Caco-2 (cell line): ENCODE measurements around the gene RAB3GAP2. TPM values are rescaled to one million over a fixed set of nuclear protein-coding genes. Genes with fewer than 3 reads are reported as not detected.
"Not testable (repeated sequence)": the region's sequence is repeated elsewhere in the genome, so short reads cannot be mapped to it uniquely, and the experiment has no call there.

Experiments
- BruUV-seq: library from RNA; stranded (reverse); fragments of 400-500 nt; replicated peaks from 2 replicates; lab custom pipeline; 2021; lab: Mats Ljungman, UMichigan
- CTCF ChIA-PET: fragments of 300-600 bp; sonication (Branson Sonifier 250); formaldehyde crosslinking; loops from one replicate; lab custom pipeline; 2022; ENCODE audit warnings: antibody characterized with exemption; lab: Charles Lee
- POLR2A ChIA-PET: fragments of 300-600 bp; sonication (Branson Sonifier 250); formaldehyde crosslinking; loops from one replicate; lab custom pipeline; 2022; ENCODE audit warnings: antibody characterized with exemption; lab: Charles Lee
- DNase-seq, 2 experiments: peaks; one replicate each; pipeline versions ENCODE4 v3.0.0 to v3.0.0-alpha.2; 2020 to 2022
- H3K27me3 ChIP-seq: replicated peaks from 2 replicates; pipeline ENCODE4 v1.6.0; 2011; ENCODE audit warnings: low read length; ENCODE audit not compliant: control insufficient read depth, insufficient read depth
- H3K36me3 ChIP-seq: 2 replicates; pipeline ENCODE4 v1.5.1; 2011; ENCODE audit warnings: low read length; ENCODE audit not compliant: control insufficient read depth, insufficient read depth
- H3K4me1 ChIP-seq: fragments of 250-450 bp; sonication (Bioruptor Pico); 2 replicates; pipeline ENCODE4 v1.5.1; 2020; ENCODE audit warnings: mild to moderate bottlenecking
- H3K4me3 ChIP-seq: 2 replicates; pipeline ENCODE4 v1.5.1; 2011; ENCODE audit warnings: low read depth, mild to moderate bottlenecking, control low read depth, low read length
- H3K9me3 ChIP-seq: fragments of 250-450 bp; sonication (Bioruptor Pico); 2 replicates; pipeline ENCODE4 v1.5.1; 2020; ENCODE audit warnings: mild to moderate bottlenecking, moderate library complexity
- H3K27ac Mint-ChIP-seq: one replicate; pipeline ENCODE4 v1.8.0; 2022; ENCODE audit warnings: mixed read lengths; ENCODE audit not compliant: unreplicated experiment
- H3K27me3 Mint-ChIP-seq: one replicate; pipeline ENCODE4 v1.8.0; 2022; ENCODE audit warnings: mixed read lengths; ENCODE audit not compliant: insufficient read depth, unreplicated experiment
- H3K36me3 Mint-ChIP-seq: one replicate; pipeline ENCODE4 v1.8.0; 2022; ENCODE audit warnings: mild to moderate bottlenecking, mixed read lengths; ENCODE audit not compliant: insufficient read depth, unreplicated experiment
- H3K4me1 Mint-ChIP-seq: one replicate; pipeline ENCODE4 v1.8.0; 2022; ENCODE audit warnings: low read depth, mixed read lengths; ENCODE audit not compliant: unreplicated experiment
- H3K4me3 Mint-ChIP-seq: one replicate; pipeline ENCODE4 v1.8.0; 2022; ENCODE audit warnings: mild to moderate bottlenecking, moderate library complexity, mixed read lengths; ENCODE audit not compliant: unreplicated experiment
- H3K9me3 Mint-ChIP-seq: one replicate; pipeline ENCODE4 v1.8.0; 2022; ENCODE audit warnings: mixed read lengths; ENCODE audit not compliant: unreplicated experiment
- intact Hi-C: fragments of 100-400 bp; cut with micrococcal nuclease; formaldehyde crosslinking; loops from one replicate; pipeline ENCODE4 v1.10.0; 2022; ENCODE audit not compliant: unreplicated experiment
- total RNA-seq: library from RNA; stranded (reverse); gene quantifications from 2 replicates; pipeline ENCODE4 v1.2.3, GENCODE V29; 2022
- TF ChIP-seq, protein P1 (sequence below), 2 experiments: fragments of 200-600 bp in 1 of 2; IDR thresholded peaks; 1 replicate in 1 of 2; 2 replicates in 1 of 2; pipeline versions ENCODE4 v1.5.1 to v1.8.0; 2011 to 2022; ENCODE audit warnings: antibody characterized with exemption in 1 of 2, control low read depth in 1 of 2, inconsistent platforms in 1 of 2, low read depth in 1 of 2, low read length in 1 of 2, mild to moderate bottlenecking in 1 of 2, moderate library complexity in 1 of 2; ENCODE audit not compliant: insufficient read depth in 1 of 2, severe bottlenecking in 1 of 2, unreplicated experiment in 1 of 2

Gene RAB3GAP2
- total RNA-seq, 1 experiment from 2014 or later = 41.1 TPM

DNA sequence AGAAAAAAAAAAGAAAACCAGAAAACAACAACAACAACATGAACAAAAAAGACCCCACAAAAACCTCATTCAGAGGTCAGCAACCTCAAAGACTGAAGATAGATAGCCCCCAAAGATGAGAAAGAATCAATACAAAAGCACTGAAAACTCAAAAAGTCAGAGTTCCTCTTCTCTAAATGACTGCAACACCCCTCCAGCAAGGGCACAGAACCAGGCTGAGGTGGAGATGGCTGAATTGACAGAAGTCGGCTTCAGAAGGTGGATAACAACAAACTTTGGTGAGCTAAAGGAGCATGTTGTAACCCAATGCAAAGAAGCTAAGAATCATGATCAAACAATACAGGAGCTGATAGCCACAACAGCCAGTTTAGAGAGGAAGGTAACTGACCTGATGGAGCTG, 17.0 kb downstream of the RAB3GAP2 start:
- no TSS peak for BruUV-seq
- POLR2A ChIA-PET = interaction anchor here (0.7 kb wide), 1 partner anchor 24 kb away, joined by 3 read pairs; no protein-coding TSS in a partner anchor
- no peaks in the 10 kb centered on the region for H3K27me3 Mint-ChIP-seq
- H3K4me3 Mint-ChIP-seq = no peak overlapping the region
- TF ChIP-seq, protein P1, sequence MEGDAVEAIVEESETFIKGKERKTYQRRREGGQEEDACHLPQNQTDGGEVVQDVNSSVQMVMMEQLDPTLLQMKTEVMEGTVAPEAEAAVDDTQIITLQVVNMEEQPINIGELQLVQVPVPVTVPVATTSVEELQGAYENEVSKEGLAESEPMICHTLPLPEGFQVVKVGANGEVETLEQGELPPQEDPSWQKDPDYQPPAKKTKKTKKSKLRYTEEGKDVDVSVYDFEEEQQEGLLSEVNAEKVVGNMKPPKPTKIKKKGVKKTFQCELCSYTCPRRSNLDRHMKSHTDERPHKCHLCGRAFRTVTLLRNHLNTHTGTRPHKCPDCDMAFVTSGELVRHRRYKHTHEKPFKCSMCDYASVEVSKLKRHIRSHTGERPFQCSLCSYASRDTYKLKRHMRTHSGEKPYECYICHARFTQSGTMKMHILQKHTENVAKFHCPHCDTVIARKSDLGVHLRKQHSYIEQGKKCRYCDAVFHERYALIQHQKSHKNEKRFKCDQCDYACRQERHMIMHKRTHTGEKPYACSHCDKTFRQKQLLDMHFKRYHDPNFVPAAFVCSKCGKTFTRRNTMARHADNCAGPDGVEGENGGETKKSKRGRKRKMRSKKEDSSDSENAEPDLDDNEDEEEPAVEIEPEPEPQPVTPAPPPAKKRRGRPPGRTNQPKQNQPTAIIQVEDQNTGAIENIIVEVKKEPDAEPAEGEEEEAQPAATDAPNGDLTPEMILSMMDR (IDR thresholded peaks at IDR 0.05; ENCODE audit: insufficient read depth in 1 of 2, low read depth in 1 of 2, low read length in 1 of 2, severe bottlenecking in 1 of 2, unreplicated experiment in 1 of 2) = no peak
- H3K27me3 ChIP-seq = no peaks in the 10 kb centered on the region
- CTCF ChIA-PET = no interaction called here
- intact Hi-C loops = loop anchor here (5.0 kb wide), 1 partner anchor 38 kb away; no protein-coding TSS in a partner anchor
- H3K9me3 ChIP-seq = peaks cover 15% of the 10 kb centered on the region
- H3K4me3 ChIP-seq = no peak overlapping the region
- peaks cover 13% of the 10 kb centered on the region for H3K4me1 ChIP-seq
- H3K27ac Mint-ChIP-seq = no peak overlapping the region
- H3K4me1 Mint-ChIP-seq = peaks cover 16% of the 10 kb centered on the region
- DNase-seq = no peak
- H3K9me3 Mint-ChIP-seq = peaks cover 13% of the 10 kb centered on the region
- peaks cover 19% of the 10 kb centered on the region for H3K36me3 Mint-ChIP-seq
- peaks cover 4% of the 10 kb centered on the region for H3K36me3 ChIP-seq

DNA sequence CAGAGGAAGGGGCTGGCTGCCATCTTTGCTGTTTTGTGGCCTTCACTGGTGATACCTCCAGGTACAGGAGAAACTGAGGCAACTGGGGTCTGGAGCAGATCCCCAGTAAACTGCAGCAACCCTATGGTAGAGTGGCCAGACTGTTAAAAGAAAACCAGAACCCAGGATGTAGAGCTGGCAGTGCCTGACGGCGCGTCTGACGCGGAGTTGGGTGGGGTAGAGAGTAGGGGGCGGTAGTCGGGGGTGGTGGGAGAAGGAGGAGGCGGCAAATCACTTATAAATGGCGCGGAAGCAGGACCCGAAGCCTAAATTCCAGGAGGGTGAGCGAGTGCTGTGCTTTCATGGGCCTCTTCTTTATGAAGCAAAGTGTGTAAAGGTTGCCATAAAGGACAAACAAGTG, 19.0 kb downstream of the RAB3GAP2 start:
- CTCF ChIA-PET, POLR2A ChIA-PET: not testable (repeated sequence)
- H3K36me3 Mint-ChIP-seq = peaks cover 34% of the 10 kb centered on the region

DNA sequence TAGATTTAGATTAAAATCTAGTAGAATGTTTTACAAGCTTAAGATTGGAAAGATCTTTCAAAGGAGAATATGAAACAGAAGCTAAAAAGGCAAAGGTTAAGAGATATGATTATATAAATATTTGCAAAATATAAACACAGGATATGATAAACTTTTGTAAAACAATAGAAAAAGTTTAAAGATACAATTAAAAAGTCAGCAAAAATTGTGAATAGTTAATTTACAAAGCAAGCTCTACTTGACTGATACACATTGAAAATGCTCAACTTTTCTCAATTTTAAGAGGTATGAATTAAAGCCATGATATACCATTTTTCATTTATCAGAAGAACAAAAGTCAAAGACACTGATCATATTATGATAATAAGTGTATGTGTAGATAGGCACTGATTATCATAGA, 21.0 kb downstream of the RAB3GAP2 start:
- H3K27me3 Mint-ChIP-seq = no peaks in the 10 kb centered on the region
- no TSS peak for BruUV-seq
- peaks cover 6% of the 10 kb centered on the region for H3K36me3 ChIP-seq
- peaks cover 38% of the 10 kb centered on the region for H3K9me3 ChIP-seq
- H3K27ac Mint-ChIP-seq = no peak overlapping the region
- no peaks in the 10 kb centered on the region for H3K27me3 ChIP-seq
- DNase-seq = no peak
- H3K4me1 Mint-ChIP-seq = peaks cover 12% of the 10 kb centered on the region
- POLR2A ChIA-PET = interaction anchor here (0.6 kb wide), 1 partner anchor 392 kb away, joined by 4 read pairs; no protein-coding TSS in a partner anchor
- peaks cover 10% of the 10 kb centered on the region for H3K4me1 ChIP-seq
- no peak overlapping the region for H3K4me3 Mint-ChIP-seq
- H3K4me3 ChIP-seq = no peak overlapping the region
- peaks cover 39% of the 10 kb centered on the region for H3K36me3 Mint-ChIP-seq
- TF ChIP-seq, protein P1 (IDR thresholded peaks at IDR 0.05; ENCODE audit: insufficient read depth in 1 of 2, low read depth in 1 of 2, low read length in 1 of 2, severe bottlenecking in 1 of 2, unreplicated experiment in 1 of 2) = no peak
- peaks cover 45% of the 10 kb centered on the region for H3K9me3 Mint-ChIP-seq
- CTCF ChIA-PET = no interaction called here
- intact Hi-C loops = no loop called here

More for the DNA sequence above, 19.0 kb downstream of the RAB3GAP2 start:
- H3K27me3 Mint-ChIP-seq, intact Hi-C loops, DNase-seq, H3K4me3 ChIP-seq, H3K27me3 ChIP-seq, H3K4me3 Mint-ChIP-seq, H3K36me3 ChIP-seq, H3K27ac Mint-ChIP-seq, BruUV-seq: not testable (repeated sequence)
- H3K4me1 ChIP-seq = peaks cover 13% of the 10 kb centered on the region
- H3K9me3 ChIP-seq = peaks cover 31% of the 10 kb centered on the region
- H3K9me3 Mint-ChIP-seq = peaks cover 30% of the 10 kb centered on the region
- H3K4me1 Mint-ChIP-seq = peaks cover 16% of the 10 kb centered on the region
